ENCODE data around the gene FOXP4. TPM values are rescaled to one million over a fixed set of nuclear protein-coding genes. Genes with fewer than 3 reads are reported as not detected.

Gene FOXP4
- total and polyA plus RNA-seq, 2 of the 13 experiments (the other 11 are each of a cell fraction or from before 2014, with no cell fraction given): 11.0 to 12.4 TPM

DNA sequence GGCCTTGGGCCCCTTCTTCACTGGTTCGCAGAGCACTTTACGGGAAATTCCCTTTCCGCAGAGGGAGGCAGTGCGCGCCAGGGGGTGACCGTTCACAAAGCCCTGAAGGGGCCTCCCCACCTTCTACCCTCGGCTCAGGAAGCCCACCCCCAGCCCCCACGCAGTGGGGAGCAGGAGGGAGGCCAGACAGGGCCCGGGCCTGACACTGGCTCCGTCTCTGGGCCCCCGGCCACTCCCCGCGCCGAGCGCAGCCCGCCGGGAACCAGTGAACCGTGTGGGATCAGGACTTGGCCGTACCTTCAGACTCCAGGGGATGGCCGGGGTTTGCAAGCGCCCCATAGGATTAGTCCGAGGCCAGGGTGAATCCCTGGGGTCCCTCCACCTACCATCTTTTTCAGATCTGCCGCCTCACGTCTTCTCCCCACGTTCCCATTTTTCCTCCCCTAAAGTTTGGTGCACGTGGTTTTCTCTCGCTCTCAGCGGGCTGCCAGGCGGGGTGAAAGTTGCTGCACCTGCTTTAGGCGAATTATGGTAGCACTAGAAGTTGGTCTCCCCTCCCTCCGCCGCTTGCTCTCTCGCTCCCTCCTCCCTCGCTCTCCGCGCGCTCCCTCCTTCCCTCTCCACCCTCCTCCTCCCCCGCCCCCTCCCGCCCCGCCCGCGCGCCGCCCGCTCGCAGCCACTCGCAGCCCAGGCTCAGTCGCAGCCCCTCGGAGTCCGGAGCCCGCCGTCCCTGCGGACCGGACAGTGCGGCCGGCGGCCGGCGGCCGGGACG lies at the start of gene FOXP4 (continued):
- TF ChIP-seq CENPX (CRISPR knock-in tag; IDR thresholded peaks at IDR 0.05): no peak
- TF ChIP-seq ATAD3A (CRISPR knock-in tag; IDR thresholded peaks at IDR 0.05): no peak
- TF ChIP-seq ZNF7 (CRISPR knock-in tag; IDR thresholded peaks at IDR 0.05): no peak
- TF ChIP-seq, protein P1, sequence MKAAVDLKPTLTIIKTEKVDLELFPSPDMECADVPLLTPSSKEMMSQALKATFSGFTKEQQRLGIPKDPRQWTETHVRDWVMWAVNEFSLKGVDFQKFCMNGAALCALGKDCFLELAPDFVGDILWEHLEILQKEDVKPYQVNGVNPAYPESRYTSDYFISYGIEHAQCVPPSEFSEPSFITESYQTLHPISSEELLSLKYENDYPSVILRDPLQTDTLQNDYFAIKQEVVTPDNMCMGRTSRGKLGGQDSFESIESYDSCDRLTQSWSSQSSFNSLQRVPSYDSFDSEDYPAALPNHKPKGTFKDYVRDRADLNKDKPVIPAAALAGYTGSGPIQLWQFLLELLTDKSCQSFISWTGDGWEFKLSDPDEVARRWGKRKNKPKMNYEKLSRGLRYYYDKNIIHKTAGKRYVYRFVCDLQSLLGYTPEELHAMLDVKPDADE (CRISPR knock-in tag; IDR thresholded peaks at IDR 0.05): no peak
- no peak for TF ChIP-seq ZSCAN30 (CRISPR knock-in tag; IDR thresholded peaks at IDR 0.05)
- no peak for TF ChIP-seq TEF (CRISPR knock-in tag; IDR thresholded peaks at IDR 0.05)
- peak; percentile 44; the same call in 1 of the 2 replicates for TF ChIP-seq ZNF724P (CRISPR knock-in tag; IDR thresholded peaks at IDR 0.05; ENCODE audit: borderline replicate concordance)
- TF ChIP-seq ZNF326 (CRISPR knock-in tag; IDR thresholded peaks at IDR 0.05; ENCODE audit: borderline replicate concordance): no peak
- no peak for TF ChIP-seq MEF2D (CRISPR knock-in tag; IDR thresholded peaks at IDR 0.05)
- no peak for TF ChIP-seq ZNF557 (CRISPR knock-in tag; IDR thresholded peaks at IDR 0.05)
- no peak for TF ChIP-seq KAT2B (IDR thresholded peaks at IDR 0.05; ENCODE audit: borderline replicate concordance, low read depth, low read length)
- no peak for TF ChIP-seq NFE2L2 (IDR thresholded peaks at IDR 0.05; ENCODE audit: low read length)
- no peak for TF ChIP-seq ZNF280D (CRISPR knock-in tag; IDR thresholded peaks at IDR 0.05)
- TF ChIP-seq FOXP1 (IDR thresholded peaks at IDR 0.05): no peak
- TF ChIP-seq FOXP1 (CRISPR knock-in tag; IDR thresholded peaks at IDR 0.05): no peak
- TF ChIP-seq ZNF256 (CRISPR knock-in tag; conservative IDR thresholded peaks at IDR 0.05): no peak
- TF ChIP-seq ELF4 (CRISPR knock-in tag; IDR thresholded peaks at IDR 0.05; ENCODE audit: borderline replicate concordance): no peak
- TF ChIP-seq PHF8 (CRISPR knock-in tag; IDR thresholded peaks at IDR 0.05): peak; percentile 80
- peak; percentile 16; the same call in 1 of the 2 replicates for TF ChIP-seq ZNF792 (CRISPR knock-in tag; IDR thresholded peaks at IDR 0.05)
- TF ChIP-seq NFYC (CRISPR knock-in tag; IDR thresholded peaks at IDR 0.05): 0 out of 2 replicates have a peak, but pooled peaks have one; percentile 2
- peak; percentile 47; the same call in 1 of the 2 replicates for TF ChIP-seq ZNF543 (CRISPR knock-in tag; IDR thresholded peaks at IDR 0.05)
- TF ChIP-seq NR2F1 (CRISPR knock-in tag; IDR thresholded peaks at IDR 0.05): no peak
- TF ChIP-seq PRDM15 (CRISPR knock-in tag; IDR thresholded peaks at IDR 0.05): peak; percentile 63; the same call in 1 of the 2 replicates
- peak; percentile 46 for TF ChIP-seq TEAD3 (CRISPR knock-in tag; optimal IDR thresholded peaks at IDR 0.05; ENCODE audit: borderline replicate concordance)

All from HepG2 (cell line).